Rectal smooth muscle tissue (tissue), 1 donor: ENCODE data around the gene STAT6.
A peak's percentile ranks its signal among the peaks of the same experiment; 100 is the strongest.

Experiments
- H3K27ac ChIP-seq: one replicate; pipeline ENCODE4 v1.7.0; 2013; ENCODE audit warnings: low read depth, low read length, inconsistent platforms
- H3K27me3 ChIP-seq: one replicate; pipeline ENCODE4 v1.7.0; 2013; ENCODE audit warnings: low read length; ENCODE audit not compliant: control insufficient read depth, insufficient read depth
- H3K36me3 ChIP-seq: one replicate; pipeline ENCODE4 v1.7.0; 2013; ENCODE audit warnings: low read length; ENCODE audit not compliant: control insufficient read depth, insufficient read depth
- H3K4me1 ChIP-seq: one replicate; pipeline ENCODE4 v1.7.0; 2013; ENCODE audit warnings: low read length; ENCODE audit not compliant: control insufficient read depth, insufficient read depth
- H3K4me3 ChIP-seq: one replicate; pipeline ENCODE4 v1.7.0; 2013; ENCODE audit warnings: low read length
- H3K9ac ChIP-seq: one replicate; pipeline ENCODE4 v1.7.0; 2013; ENCODE audit warnings: low read length

Gene STAT6

DNA sequence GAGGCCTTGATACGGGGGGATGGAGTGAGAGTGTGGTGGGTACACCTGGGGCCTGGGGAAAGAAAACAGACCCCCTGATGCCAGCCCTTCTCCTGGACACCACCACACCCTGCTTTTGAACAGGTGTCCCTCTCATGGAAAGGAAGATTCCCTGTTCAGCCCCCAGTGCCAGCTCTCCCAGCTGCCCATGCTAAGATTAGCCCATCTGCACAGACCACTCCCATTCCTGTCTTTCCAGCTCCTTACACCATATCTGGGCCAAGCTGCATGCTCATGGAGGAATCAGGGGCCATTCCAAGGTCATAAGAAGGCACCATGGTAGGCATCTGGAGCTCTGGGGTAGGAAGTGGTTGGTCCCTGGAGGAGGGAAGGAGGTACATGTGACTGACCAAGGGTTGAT, 12.6 kb downstream of the STAT6 start:
- H3K4me3 ChIP-seq, result no peak overlapping the region
- H3K27me3 ChIP-seq, result no peaks in the 10 kb centered on the region
- peaks cover 9% of the 10 kb centered on the region for H3K4me1 ChIP-seq
- H3K9ac ChIP-seq, result no peak overlapping the region
- H3K27ac ChIP-seq, result no peak overlapping the region
- H3K36me3 ChIP-seq, result peaks cover 40% of the 10 kb centered on the region

DNA sequence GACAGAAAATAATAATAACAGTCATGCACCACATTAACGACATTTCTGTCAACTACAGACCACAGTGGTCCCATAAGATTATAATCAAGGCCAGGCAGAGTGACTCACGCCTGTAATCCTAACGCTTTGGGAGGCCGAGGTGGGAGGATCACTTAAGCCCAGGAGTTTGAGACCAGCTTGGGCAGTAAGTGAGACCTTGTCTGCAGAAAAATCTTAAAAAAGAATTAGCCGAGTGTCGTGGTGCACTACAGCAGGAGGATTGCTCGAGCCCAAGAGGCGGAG, 13.7 kb downstream of the STAT6 start:
- no peak overlapping the region for H3K9ac ChIP-seq
- H3K4me1 ChIP-seq, result peaks cover 18% of the 10 kb centered on the region
- H3K4me3 ChIP-seq, result no peak overlapping the region
- no peaks in the 10 kb centered on the region for H3K27me3 ChIP-seq
- H3K27ac ChIP-seq, result no peak overlapping the region
- H3K36me3 ChIP-seq, result peaks cover 45% of the 10 kb centered on the region

DNA sequence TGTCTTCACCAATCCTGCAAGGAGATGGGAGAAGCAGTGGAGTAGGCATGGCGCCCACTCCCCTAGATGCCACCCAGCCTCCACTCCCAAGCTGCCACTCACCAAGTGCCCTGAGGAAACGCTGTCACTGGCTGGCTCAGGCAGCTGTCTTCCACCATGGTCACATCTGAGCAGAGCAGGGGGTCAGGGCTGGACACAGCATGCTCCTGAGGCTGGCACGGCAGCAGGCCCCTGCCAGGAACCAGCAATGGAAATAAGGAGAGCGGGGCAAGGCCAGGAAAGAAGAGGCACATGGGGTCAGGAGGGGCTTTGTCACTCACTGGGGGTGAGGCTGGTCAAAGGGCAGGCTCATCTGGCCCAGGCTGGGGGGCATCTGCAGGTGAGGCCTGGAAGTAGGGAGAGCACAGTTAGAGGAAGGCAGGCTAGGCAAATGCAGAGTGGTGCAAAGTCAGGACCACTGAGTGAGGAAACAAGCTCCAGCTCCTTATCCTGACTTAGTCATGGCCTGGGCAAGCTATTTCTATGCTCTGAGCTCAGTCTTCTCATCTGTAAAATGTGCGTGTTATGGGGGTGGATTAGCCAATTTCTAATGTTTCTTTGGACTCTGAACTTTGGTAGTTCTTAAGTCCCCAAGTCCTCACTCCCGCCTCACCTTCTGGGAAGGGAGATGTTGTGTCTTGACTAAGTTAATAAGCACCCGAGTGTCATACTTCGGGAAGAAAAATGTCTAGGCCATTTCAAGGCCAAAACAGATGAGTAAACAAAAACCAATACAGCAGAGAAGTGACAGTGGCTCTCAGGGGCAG, 14.2 kb downstream of the STAT6 start:
- H3K27me3 ChIP-seq, result no peaks in the 10 kb centered on the region
- H3K4me1 ChIP-seq, result peaks cover 23% of the 10 kb centered on the region
- H3K9ac ChIP-seq, result no peak overlapping the region
- H3K36me3 ChIP-seq, result peaks cover 50% of the 10 kb centered on the region
- H3K27ac ChIP-seq, result no peak overlapping the region
- no peak overlapping the region for H3K4me3 ChIP-seq

GRCh38 chr12:57096099-57096572, 15.0 kb downstream of the STAT6 start:
- H3K36me3 ChIP-seq, result peaks cover 56% of the 10 kb centered on the region
- no peak overlapping the region for H3K27ac ChIP-seq

GRCh38 chr12:57095440-57095839, 15.7 kb downstream of the STAT6 start:
- Histone ChIP-seq H3K27me3 (no peaks in the 10 kb centered on the region), H3K27ac (no peak overlapping the region), H3K4me3 (no peak overlapping the region), H3K4me1 (peaks cover 38% of the 10 kb centered on the region), H3K36me3 (peaks cover 59% of the 10 kb centered on the region), H3K9ac (no peak overlapping the region)

More at GRCh38 chr12:57096099-57096572, 15.0 kb downstream of the STAT6 start:
- Histone ChIP-seq H3K27me3 (no peaks in the 10 kb centered on the region), H3K4me3 (no peak overlapping the region), H3K9ac (no peak overlapping the region), H3K4me1 (peaks cover 31% of the 10 kb centered on the region)

DNA sequence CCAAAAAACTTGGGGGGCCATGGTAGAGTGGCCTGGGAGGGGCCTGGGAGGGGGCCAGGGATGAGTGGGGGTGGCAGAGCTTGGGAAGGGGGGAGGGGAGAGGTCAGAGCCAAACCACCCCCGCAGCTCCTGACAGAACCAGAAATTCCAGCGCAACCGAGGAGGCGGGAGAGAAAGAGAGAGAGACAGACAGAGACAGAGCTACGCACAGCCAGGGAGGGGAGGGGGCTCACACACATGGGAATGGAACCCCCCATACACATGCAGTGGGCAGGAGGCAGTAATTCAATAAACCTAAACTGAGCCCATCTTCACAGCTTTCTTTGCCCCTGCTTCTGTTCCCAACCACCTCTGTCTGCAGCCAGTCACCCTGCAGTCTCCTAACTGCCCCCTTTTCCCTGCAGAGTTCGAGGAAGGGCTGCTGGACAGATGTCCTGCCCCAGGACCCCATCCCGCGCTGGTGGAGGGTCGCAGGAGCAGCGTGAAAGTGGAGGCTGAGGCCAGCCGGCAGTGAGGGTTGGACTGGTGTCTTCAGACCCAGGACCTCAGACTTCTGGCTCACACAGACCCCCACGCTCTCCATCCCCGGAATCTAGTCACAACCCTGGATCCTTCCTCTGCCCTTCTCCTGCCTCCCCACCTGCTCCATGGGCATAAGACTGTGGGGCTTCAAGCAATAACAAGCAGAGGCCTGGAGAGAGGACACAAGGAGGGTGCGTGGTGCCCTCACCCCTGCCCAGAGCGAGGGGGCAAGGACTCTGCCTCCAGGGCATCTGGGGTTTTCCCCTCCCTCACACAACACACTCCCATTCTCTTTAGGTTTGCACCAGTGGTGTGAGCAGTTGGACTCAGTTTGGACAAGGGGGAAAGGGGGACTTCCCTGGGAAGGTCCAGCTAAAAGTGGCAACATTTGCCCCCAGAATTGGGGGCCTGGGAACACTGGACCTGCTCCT, 16.7 kb downstream of the STAT6 start:
- H3K36me3 ChIP-seq, result peaks cover 54% of the 10 kb centered on the region
- no peaks in the 10 kb centered on the region for H3K27me3 ChIP-seq
- H3K27ac ChIP-seq, result peak overlapping the region; percentile 70
- H3K9ac ChIP-seq, result no peak overlapping the region
- peaks cover 39% of the 10 kb centered on the region for H3K4me1 ChIP-seq
- H3K4me3 ChIP-seq, result no peak overlapping the region

- H3K9ac ChIP-seq, result no peak overlapping the region
- H3K4me3 ChIP-seq, result peak overlapping the region; percentile 40
- H3K27me3 ChIP-seq, result no peaks in the 10 kb centered on the region
- H3K27ac ChIP-seq, result peak overlapping the region; percentile 70
- peaks cover 46% of the 10 kb centered on the region for H3K36me3 ChIP-seq
- H3K4me1 ChIP-seq, result peaks cover 39% of the 10 kb centered on the region
Measured at GRCh38 chr12:57093415-57094207, 17.6 kb downstream of the STAT6 start.

DNA sequence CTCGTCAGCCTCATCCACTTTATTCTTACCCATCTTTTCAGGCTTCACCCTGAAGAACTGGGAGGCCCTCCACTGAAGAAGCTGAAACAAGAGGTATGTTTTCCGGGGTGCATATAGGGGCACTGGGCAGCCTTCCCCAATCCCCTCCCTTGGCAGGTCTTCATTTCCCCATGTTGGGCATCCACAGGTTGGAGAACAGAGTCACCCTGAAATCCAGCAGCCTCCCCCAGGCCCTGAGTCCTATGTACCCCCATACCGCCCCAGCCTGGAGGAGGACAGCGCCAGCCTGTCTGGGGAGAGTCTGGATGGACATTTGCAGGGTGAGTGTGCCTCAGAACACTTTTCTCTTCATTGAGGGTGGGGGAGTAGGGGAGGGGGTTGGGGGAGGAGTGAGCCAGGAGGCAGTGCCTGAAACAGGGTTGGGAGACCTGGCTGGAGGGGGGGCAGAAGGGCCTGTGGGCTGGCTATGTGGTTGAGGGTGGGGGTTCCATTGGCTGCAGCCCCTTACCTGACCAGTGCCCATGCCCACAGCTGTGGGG, 18.2 kb downstream of the STAT6 start:
- Histone ChIP-seq H3K4me3 (no peak overlapping the region), H3K27ac (peak overlapping the region; percentile 65), H3K4me1 (peaks cover 39% of the 10 kb centered on the region), H3K36me3 (peaks cover 42% of the 10 kb centered on the region), H3K27me3 (no peaks in the 10 kb centered on the region), H3K9ac (no peak overlapping the region)

GRCh38 chr12:57092529-57092862, 18.7 kb downstream of the STAT6 start:
- H3K4me1 ChIP-seq, result peaks cover 39% of the 10 kb centered on the region
- H3K27me3 ChIP-seq, result no peaks in the 10 kb centered on the region
- H3K27ac ChIP-seq, result peak overlapping the region; percentile 65
- H3K9ac ChIP-seq, result no peak overlapping the region
- H3K36me3 ChIP-seq, result peaks cover 38% of the 10 kb centered on the region
- peak overlapping the region; percentile 27 for H3K4me3 ChIP-seq

DNA sequence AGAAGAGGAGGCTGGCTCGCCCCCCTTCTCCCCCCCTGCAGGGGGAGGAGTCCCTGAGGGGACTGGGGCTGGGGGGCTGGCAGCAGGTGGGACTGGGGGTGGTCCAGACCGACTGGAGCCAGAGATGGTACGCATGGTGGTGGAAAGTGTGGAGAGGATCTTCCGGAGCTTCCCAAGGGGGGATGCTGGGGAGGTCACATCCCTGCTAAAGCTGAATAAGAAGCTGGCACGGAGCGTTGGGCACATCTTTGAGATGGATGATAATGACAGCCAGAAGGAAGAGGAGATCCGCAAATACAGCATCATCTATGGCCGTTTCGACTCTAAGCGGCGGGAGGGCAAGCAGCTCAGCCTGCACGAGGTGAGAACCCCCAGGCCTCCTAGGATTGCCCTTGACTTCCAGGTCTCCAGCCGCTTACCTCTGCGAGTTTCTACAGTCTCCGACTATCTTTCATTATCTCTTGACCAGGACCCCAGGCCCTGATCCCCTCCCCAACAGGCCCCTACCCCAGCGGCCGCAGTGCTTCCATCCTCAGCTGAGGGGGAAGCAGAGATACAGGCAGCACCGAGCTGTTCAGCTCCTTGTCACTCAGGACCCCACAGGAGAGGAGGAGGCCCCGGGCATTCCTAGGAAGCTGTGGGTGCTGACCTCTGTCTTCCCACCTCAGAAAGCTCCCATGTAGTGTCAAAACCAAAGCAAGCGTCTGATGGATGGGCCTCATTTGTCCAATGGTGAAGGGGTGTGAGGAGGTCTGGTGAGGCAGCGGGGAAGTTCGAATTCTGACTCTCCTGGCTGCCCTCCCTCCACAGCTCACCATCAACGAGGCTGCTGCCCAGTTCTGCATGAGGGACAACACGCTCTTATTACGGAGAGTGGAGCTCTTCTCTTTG, 19.3 kb downstream of the STAT6 start:
- peak overlapping the region; percentile 65 for H3K27ac ChIP-seq
- H3K9ac ChIP-seq, result no peak overlapping the region
- H3K27me3 ChIP-seq, result no peaks in the 10 kb centered on the region
- peaks cover 39% of the 10 kb centered on the region for H3K4me1 ChIP-seq
- peaks cover 37% of the 10 kb centered on the region for H3K36me3 ChIP-seq
- H3K4me3 ChIP-seq, result peak overlapping the region; percentile 27

GRCh38 chr12:57090924-57091637, 20.1 kb downstream of the STAT6 start:
- Histone ChIP-seq H3K36me3 (peaks cover 31% of the 10 kb centered on the region), H3K27ac (peak overlapping the region; percentile 68), H3K27me3 (no peaks in the 10 kb centered on the region), H3K9ac (no peak overlapping the region), H3K4me3 (peak overlapping the region; percentile 77), H3K4me1 (peaks cover 42% of the 10 kb centered on the region)
